HUES6 (cell line): ENCODE measurements around the gene GPR160.
A peak's percentile ranks its signal among the peaks of the same experiment; 100 is the strongest.

Experiments
- H3K27ac ChIP-seq: 2 replicates; pipeline ENCODE4 v1.7.0; 2013; ENCODE audit warnings: low read depth, mild to moderate bottlenecking, low read length, inconsistent platforms
- H3K27me3 ChIP-seq: 2 replicates; pipeline ENCODE4 v1.6.1; 2013; ENCODE audit warnings: low read length; ENCODE audit not compliant: control insufficient read depth, insufficient read depth
- H3K36me3 ChIP-seq: 2 replicates; pipeline ENCODE4 v1.6.1; 2013; ENCODE audit warnings: low read length; ENCODE audit not compliant: control insufficient read depth, insufficient read depth
- H3K4me1 ChIP-seq: 2 replicates; pipeline ENCODE4 v1.6.1; 2013; ENCODE audit warnings: low read length; ENCODE audit not compliant: control insufficient read depth, insufficient read depth
- H3K4me3 ChIP-seq: 2 replicates; pipeline ENCODE4 v1.5.1; 2013; ENCODE audit warnings: low read depth, low read length
- H3K9ac ChIP-seq: one replicate; pipeline ENCODE4 v1.6.1; 2013; ENCODE audit warnings: mild to moderate bottlenecking, low read length
- H3K9me3 ChIP-seq: 2 replicates; pipeline ENCODE4 v1.6.1; 2013; ENCODE audit warnings: low read depth, low read length; ENCODE audit not compliant: control insufficient read depth, insufficient read depth

GPR160 gene

DNA sequence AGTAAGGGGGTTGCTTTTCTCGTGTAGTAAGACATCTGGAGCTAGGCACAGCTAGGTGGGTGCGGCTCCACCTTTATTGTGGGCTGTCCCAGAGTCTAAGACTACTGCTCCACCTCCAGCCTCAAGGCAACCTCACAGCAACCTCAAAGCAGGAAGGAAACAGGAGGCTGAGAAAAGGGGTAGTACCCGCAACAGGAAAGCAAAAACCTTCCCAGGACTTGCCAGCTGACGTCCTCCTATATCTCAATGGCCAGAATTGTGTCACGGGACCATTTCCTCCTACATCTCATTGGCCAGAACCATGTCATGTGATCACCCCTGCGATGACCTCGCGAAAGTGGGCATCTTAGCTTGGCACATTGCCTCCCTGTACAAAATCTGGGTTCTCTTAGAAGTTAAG is 4.3 kb upstream of the GPR160 start:
- no peak overlapping the region for H3K27ac ChIP-seq
- peaks cover 9% of the 10 kb centered on the region; the same call in 1 of the 2 replicates for H3K4me1 ChIP-seq
- no peak overlapping the region for H3K4me3 ChIP-seq
- H3K9ac ChIP-seq: no peak overlapping the region
- H3K9me3 ChIP-seq: no peaks in the 10 kb centered on the region
- peaks cover 10% of the 10 kb centered on the region; the same call in 1 of the 2 replicates for H3K27me3 ChIP-seq
- no peaks in the 10 kb centered on the region for H3K36me3 ChIP-seq

DNA sequence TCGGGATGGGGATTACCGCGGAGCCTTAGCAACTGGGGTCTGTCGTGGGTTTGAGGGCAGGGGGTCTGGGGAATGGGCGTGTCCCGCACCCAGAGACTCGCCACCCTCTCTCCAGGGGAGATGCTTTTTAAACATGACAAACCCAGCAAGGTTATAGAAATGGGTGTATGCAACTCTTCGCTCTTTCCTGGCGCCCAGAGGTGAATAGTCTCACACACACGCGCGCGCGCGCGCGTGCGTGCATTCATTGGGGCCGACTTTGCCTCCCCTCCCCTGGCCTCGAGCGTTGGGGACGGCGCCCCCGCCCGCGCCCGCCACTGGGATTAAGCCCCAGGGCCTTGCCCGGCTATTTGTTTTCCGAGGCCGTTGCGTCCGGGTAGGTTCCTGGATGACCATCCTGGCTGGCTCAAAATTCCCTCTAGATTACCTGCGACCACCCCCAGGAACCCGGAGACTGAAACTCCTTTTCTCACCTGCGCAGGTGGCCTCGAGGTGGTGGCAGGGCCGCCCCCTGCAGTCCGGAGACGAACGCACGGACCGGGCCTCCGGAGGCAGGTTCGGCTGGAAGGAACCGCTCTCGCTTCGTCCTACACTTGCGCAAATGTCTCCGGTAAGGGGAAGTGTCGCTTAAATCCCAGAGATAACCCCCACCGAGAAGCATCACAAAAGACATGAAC is 777 bp downstream of the GPR160 start:
- peaks cover 41% of the 10 kb centered on the region for H3K27me3 ChIP-seq
- peak overlapping the region; percentile 77 for H3K4me3 ChIP-seq
- H3K27ac ChIP-seq: no peak overlapping the region
- peaks cover 16% of the 10 kb centered on the region; the same call in 1 of the 2 replicates for H3K4me1 ChIP-seq
- H3K9me3 ChIP-seq: no peaks in the 10 kb centered on the region
- H3K36me3 ChIP-seq: no peaks in the 10 kb centered on the region
- H3K9ac ChIP-seq: no peak overlapping the region

DNA sequence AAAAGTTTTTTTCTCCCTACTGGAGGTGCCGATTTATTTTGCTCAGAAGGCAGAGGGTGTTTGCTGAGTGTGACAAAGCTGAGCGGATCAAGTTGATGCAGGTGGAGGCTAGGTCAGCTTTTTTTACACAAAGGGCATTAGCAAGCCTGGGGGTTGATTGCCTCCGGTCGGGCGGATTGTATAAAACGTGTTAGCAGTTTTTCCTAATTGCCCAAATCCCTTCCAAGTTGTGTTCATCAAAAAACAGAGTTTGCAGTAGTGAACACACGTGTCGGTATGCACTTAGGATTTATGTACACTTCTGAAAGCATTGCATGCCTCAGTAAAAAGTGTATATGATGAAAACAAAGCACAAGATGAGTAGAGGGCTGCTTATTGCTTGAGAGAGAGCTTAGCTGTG is 2.6 kb downstream of the GPR160 start:
- H3K4me3 ChIP-seq: peak overlapping the region; percentile 22; the same call in 1 of the 2 replicates

DNA sequence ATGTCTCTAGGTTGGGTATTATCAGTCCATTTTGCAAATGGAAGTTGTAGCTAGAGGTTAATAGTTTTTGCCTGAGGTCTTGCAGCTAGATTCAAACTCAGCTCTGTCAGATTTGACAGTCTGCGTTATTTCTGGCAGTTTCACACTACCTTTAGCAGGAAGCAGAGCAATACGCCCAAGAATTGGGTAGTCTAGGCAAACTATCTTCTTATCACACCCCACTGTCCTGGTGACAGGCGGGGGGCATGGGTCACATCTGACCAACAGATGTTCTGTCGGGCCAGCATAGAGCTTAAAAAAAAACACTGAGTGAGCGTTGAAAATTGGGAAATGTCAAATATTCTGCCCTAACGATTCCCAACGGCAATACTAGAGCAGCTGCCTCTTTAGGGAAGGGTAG is 5.7 kb downstream of the GPR160 start:
- Histone ChIP-seq H3K9ac (no peak overlapping the region), H3K27me3 (peaks cover 31% of the 10 kb centered on the region), H3K9me3 (no peaks in the 10 kb centered on the region), H3K27ac (no peak overlapping the region), H3K36me3 (no peaks in the 10 kb centered on the region), H3K4me1 (peaks cover 19% of the 10 kb centered on the region), H3K4me3 (no peak overlapping the region)

More for the DNA sequence above, 2.6 kb downstream of the GPR160 start:
- Histone ChIP-seq H3K9ac (no peak overlapping the region), H3K36me3 (no peaks in the 10 kb centered on the region), H3K4me1 (peaks cover 13% of the 10 kb centered on the region; the same call in 1 of the 2 replicates), H3K9me3 (no peaks in the 10 kb centered on the region), H3K27ac (no peak overlapping the region), H3K27me3 (peaks cover 41% of the 10 kb centered on the region)

DNA sequence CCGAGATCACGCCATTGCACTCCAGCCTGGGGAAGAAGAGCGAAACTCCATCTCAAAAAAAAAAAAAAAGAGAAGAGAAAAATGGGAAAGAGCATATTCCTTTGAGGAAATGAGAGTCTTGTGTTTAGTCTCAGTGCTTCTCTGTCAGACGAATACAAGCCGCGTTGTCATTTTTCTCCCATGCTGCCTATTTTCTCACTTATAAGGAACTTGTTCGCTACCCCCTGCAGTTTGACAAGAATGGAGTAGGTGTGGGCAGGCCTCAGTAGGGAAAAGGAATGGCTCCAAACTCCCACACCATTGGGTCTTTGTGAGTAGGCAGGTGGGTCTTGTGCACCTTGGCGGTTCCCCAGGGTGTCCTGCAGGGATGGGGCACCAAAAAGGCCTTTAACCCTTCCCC is 6.5 kb downstream of the GPR160 start:
- H3K9me3 ChIP-seq: no peaks in the 10 kb centered on the region
- no peaks in the 10 kb centered on the region for H3K36me3 ChIP-seq
- no peak overlapping the region for H3K4me3 ChIP-seq
- no peak overlapping the region for H3K9ac ChIP-seq
- no peak overlapping the region for H3K27ac ChIP-seq
- peaks cover 24% of the 10 kb centered on the region for H3K27me3 ChIP-seq
- peaks cover 19% of the 10 kb centered on the region for H3K4me1 ChIP-seq

DNA sequence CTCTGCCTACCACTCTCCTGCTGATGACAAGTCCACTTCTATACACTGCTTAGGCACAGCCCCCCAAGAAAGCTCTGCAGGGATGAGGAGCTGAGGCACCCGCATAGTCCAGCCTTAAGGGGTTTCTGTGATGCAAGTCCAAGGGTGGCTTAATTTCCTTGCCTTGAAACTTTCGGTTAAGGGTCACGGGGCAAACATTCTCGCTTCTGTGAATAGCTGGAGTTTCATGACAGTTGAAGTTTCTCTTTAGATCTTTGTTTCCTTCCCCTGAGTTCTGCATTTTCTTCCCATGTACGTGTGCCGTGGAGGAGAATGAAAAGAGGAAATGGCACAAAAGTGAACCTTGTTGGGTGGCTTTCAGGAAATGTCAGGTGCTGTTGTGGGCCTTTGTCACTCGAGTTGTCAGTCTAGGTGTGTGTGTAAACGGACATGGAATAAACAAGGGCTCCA is 7.0 kb downstream of the GPR160 start:
- H3K4me1 ChIP-seq: peaks cover 16% of the 10 kb centered on the region
- H3K36me3 ChIP-seq: no peaks in the 10 kb centered on the region
- no peak overlapping the region for H3K4me3 ChIP-seq
- H3K9ac ChIP-seq: no peak overlapping the region
- no peak overlapping the region for H3K27ac ChIP-seq
- H3K9me3 ChIP-seq: no peaks in the 10 kb centered on the region
- peaks cover 18% of the 10 kb centered on the region; the same call in 1 of the 2 replicates for H3K27me3 ChIP-seq

DNA sequence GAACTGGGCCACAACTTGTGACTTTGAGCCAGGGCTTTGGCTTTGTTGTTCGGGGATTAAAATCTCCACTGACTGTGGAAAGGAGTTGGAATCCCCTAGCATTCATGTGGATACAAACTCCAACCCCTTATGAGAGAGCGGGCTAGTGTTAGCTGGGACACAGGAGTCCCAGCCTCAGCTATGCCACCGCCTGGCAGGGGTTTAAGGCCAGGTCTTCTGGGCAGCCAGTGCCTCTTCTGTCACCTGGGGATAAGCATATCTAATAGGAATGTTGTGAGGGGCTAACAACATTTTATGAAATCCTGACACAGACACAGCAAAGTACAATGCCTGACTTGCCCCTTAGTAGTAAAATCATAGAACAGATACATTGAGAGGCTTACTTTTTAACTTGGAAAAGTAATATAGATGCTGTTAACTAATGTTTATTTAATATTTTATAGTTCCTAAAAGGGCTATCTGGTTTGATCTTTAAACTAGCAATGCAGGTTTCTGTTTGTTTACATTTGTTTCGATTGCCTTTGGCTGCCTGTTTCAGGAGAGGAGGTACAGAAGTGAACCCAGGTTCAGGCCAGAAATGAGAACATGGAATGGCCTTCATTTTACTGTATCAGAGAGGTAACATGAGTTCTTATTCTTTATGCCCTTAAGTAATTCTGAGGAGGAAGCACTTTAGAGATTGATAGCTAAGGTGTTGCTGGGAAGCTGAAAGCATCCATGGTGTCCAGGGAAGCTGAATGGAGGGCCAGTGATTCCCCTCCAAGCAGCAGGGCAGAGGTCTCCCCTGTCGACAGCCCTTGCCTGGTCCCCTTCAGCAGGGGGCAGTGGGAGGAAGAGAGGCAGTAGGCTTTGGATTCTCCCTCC is 8.7 kb downstream of the GPR160 start:
- H3K4me1 ChIP-seq: peaks cover 6% of the 10 kb centered on the region; the same call in 1 of the 2 replicates
- H3K27ac ChIP-seq: no peak overlapping the region

DNA sequence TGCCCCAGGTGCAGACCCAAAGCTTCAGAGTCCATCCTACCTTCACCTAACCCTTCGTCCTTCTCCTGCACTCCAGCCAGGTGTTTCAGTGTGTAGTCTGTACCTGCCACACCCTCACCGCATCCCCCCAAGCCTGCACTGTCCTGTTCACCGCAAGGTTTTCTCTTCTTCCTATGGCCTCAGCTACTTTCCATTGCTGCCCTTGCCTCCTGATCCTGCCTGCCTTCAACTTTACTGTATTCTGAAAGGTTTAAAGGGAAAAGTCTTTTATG is 9.3 kb downstream of the GPR160 start:
- Histone ChIP-seq H3K27ac (no peak overlapping the region), H3K27me3 (no peaks in the 10 kb centered on the region), H3K4me1 (peaks cover 6% of the 10 kb centered on the region; the same call in 1 of the 2 replicates), H3K9ac (no peak overlapping the region), H3K4me3 (no peak overlapping the region), H3K9me3 (no peaks in the 10 kb centered on the region), H3K36me3 (no peaks in the 10 kb centered on the region)

More for the DNA sequence above, 8.7 kb downstream of the GPR160 start:
- Histone ChIP-seq H3K27me3 (peaks cover 4% of the 10 kb centered on the region; the same call in 1 of the 2 replicates), H3K36me3 (no peaks in the 10 kb centered on the region), H3K9ac (no peak overlapping the region), H3K9me3 (no peaks in the 10 kb centered on the region), H3K4me3 (no peak overlapping the region)

DNA sequence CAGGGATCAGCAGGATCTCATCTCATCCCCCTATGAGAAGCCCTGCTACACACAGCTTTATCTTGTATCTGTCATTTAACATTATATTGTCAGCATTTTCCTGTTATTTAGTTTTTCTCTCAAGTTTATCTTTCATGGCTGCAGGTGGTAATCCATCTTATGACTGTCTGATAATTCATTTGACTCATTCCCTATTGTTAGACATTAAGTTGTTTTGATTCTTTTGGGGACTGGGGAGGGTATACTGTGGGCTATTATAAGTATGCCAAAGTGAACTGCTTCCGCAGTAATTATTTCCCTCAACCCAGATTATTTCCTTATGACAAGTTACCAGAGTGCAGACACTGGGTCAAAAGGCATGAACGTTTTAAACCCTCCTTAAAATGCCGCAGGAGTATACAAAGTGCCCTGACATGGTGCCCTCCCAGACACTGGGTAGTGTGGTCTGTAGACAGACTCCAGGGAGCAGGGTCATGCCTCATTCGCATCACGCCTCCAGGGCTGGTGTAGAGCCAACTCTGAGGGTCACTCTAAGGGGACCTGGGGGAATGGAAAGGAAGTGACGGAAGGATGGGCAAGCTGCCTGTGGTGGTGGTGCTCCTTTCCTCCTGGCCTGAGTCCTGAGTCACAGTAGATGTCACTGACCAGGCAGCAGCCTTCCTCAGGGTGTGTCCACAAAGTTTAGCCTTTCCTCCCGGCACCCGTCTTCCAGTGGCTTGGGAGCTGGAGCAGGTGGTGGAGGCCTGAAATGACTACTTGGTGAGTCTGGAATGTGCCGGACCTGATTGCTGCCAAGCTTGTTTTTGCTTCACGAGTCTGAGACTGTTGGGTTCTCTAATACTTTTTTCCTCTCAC is 11.6 kb downstream of the GPR160 start:
- Histone ChIP-seq H3K27ac (no peak overlapping the region), H3K9ac (no peak overlapping the region), H3K27me3 (no peaks in the 10 kb centered on the region), H3K36me3 (no peaks in the 10 kb centered on the region), H3K4me3 (no peak overlapping the region), H3K4me1 (peaks cover 6% of the 10 kb centered on the region; the same call in 1 of the 2 replicates), H3K9me3 (no peaks in the 10 kb centered on the region)

DNA sequence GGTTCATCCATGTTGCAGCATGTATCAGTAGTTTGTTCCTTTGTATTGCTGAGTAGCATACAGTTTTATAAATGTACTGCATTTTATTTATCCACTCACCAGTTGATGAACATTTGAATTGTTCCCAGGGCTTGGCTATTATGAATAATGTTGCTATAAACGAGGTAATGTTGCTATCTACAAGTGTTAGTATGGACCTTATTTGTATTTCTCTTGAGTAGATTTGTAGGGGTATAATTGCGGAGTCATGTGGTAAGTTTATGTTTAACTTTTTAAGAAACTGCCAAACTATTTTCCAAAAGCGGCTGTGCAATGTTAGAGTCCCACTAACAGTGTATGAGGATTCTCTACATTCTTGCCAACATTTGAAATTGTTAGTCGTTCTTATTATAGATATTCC is 13.0 kb downstream of the GPR160 start:
- no peak overlapping the region for H3K4me3 ChIP-seq
- no peaks in the 10 kb centered on the region for H3K27me3 ChIP-seq
- no peaks in the 10 kb centered on the region for H3K9me3 ChIP-seq
- no peak overlapping the region for H3K27ac ChIP-seq
- no peak overlapping the region for H3K9ac ChIP-seq
- peaks cover 4% of the 10 kb centered on the region; the same call in 1 of the 2 replicates for H3K4me1 ChIP-seq
- H3K36me3 ChIP-seq: no peaks in the 10 kb centered on the region
